ENCODE measurements around the gene ELAVL4. TPM values are rescaled to one million over a fixed set of nuclear protein-coding genes. Genes with fewer than 3 reads are reported as not detected.

The ELAVL4 gene
- total RNA-seq, 1 donor: 0.27 TPM

DNA sequence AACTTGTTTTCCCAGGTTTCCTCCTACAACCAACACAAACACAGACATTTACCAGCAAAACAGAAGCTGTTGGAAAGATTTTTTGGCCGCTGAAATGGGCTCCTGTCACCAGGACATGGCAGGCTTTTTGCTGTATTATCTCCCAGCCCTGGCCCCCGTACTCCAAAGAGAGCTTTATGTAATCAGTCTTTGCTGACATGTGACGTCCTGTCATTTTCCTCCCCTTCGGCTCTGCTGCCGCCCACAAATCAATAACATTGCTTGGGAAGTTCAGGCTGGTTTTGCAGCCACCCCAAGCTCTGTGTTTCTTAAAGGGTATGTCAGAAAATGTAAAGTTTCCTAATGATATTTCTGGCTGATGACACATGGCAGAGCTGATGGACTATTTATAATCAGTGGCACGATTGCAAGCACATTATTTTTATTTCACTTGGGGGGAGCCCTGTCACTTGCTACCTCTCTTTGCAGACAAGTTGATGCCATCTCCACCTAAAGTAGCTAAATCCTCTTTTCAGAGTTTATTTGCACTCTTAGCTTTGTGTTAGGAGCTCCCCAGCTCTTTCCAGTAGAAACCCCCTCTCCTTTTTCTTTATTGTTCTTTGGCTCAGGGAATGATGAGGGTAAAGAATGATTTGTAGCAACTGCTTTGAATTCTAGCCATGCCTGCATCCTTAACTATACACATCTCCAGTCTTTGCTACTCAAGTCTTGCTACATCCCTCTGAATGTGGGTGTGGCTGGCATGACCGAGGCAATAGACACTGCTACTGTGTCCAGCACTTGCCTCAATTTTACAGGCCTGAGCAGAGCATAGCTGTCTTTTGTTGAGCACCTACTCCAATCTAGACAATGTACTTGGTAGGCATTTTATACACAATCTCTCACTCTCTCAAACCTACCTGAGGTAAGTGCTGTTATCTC is 67.3 kb downstream of the ELAVL4 start:
- DNase-seq (ENCODE audit: low read depth in 2 of 3, low spot score in 2 of 3): no peak

DNA sequence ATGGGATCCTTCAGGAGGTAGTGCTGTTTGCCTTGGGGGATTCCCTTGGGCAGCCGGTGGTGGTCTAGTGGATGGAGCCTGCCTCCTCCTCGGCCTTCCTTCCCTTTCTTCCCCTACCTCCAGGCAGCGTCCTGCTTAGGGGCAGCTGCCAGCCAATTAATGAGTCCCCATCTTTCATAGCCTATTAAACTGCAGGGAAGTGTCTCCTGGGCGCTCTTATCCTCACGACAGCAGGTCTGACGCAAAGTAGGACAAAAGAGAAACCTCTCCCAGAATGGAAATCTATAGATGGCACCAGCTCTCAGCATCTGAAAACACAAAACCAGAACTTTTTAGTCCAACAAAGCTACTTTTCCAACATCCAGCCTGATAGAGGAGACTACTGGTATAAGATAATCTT is 69.3 kb downstream of the ELAVL4 start:
- DNase-seq (ENCODE audit: low read depth in 2 of 3, low spot score in 2 of 3): no peak

GRCh38 chr1:50179639-50180038 is 70.9 kb downstream of the ELAVL4 start:
- no peak for DNase-seq (ENCODE audit: low read depth in 2 of 3, low spot score in 2 of 3)

DNA sequence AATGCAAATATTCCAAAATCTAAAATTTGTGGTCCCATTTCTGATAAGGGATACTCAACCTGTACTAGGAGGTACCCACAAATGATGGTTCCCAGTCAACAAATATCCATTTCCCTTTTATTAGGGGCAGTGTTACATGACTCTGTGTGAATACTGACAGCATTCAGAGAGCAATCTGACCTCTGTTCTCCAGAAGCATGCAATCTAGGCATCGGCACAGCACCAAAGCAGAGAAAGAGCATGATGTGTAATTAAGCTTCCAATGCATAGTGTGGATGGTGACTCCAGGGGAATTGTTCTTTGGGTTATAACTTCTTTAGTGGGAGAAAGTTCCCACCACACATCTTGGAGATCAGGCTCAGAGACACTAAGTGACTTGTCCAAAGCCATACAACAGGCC is 71.6 kb downstream of the ELAVL4 start:
- no peak for DNase-seq (ENCODE audit: low read depth in 2 of 3, low spot score in 2 of 3)

GRCh38 chr1:50181027-50181663 is 72.4 kb downstream of the ELAVL4 start:
- no peak for DNase-seq (ENCODE audit: low read depth in 2 of 3, low spot score in 2 of 3)

GRCh38 chr1:50183378-50184133 is 74.8 kb downstream of the ELAVL4 start:
- DNase-seq (ENCODE audit: low read depth in 2 of 3, low spot score in 2 of 3): peak in 2 of 3 donors; percentile 28 to 58

GRCh38 chr1:50189369-50189768 is 80.6 kb downstream of the ELAVL4 start:
- no peak for DNase-seq (ENCODE audit: low read depth in 2 of 3, low spot score in 2 of 3)

DNA sequence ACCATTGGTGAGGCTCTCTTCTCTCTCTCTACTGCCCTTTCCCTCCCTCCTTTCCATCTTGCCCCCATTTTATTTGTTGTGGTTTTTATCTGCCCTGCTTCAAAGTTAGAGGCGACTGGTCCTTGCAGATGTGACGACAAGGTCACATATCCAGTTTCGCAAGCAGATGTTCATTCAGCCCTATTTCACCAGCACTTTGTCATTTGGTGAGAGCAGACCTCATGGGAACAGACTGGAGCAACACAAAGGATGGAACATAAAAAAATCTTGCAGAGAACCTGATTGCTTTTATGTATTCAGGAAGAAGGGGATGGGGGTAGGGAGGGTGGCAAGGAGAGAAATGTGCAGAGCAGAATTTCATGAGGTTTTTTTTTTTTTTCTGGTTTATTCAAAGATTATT is 84.3 kb downstream of the ELAVL4 start:
- DNase-seq (ENCODE audit: low read depth in 2 of 3, low spot score in 2 of 3): no peak

DNA sequence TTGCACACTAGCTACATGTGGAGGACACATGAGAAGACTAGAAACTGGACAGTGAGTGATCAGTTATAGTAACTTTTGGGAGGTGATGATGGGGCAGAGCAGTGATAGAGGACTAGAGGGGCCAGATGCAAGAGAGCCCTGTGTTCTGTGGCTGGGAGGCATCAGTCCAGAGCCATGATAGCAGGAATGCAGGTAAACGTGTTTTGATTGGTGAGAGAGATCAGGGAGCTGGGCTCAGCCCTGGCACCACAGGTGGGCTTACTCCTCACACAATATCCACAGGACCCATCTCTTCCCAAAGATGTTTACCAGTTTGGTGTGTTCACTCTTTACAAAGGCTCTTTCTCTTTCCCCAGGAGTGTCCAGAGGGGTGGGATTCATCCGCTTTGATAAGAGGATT is 86.5 kb downstream of the ELAVL4 start:
- no peak for DNase-seq (ENCODE audit: low read depth in 2 of 3, low spot score in 2 of 3)

DNA sequence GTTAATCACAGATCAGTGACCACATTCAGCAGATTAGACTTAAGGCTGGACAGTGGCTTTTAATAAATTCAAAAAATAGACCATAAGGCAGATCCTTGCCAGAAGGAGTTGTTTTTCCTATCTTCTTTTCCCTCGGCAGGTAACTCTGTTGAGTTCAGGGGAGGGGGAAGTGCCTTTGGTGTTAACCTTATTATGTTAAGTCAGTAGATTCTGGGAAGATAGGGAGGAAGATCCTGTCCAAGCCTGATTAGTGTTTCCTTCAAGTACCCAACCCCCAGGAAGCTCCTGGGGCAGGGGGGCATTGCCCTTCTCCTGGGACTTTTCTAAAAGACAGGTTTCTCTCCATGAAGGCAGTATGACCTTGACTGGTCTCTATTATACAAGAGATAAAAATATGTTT is 87.4 kb downstream of the ELAVL4 start:
- no peak for DNase-seq (ENCODE audit: low read depth in 2 of 3, low spot score in 2 of 3)

GRCh38 chr1:50197216-50197615 is 88.5 kb downstream of the ELAVL4 start:
- no peak for DNase-seq (ENCODE audit: low read depth in 2 of 3, low spot score in 2 of 3)

DNA sequence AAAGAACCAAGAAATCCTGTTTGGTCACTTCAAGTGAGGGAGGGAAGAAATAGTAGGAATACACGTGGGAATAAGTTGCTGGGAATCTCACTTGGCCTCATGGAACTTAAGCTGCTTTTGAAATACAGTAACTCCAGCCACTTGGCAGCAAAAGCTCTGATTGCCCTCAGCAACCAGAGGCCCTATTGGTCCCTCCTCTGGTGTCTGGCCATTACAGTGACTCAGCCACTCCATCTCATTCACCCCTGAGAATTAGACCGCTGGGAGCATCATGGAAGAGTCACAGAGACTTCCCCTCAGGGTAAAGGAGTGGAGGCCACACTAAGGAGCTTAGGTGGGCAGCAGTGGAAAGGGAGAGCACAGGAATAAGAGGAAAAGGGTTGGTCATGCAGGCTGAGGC is 99.6 kb downstream of the ELAVL4 start:
- no peak for DNase-seq (ENCODE audit: low read depth in 2 of 3, low spot score in 2 of 3)

GRCh38 chr1:50208756-50209155 is 100.0 kb downstream of the ELAVL4 start:
- peak in 1 of 3 donors; percentile 44 for DNase-seq (ENCODE audit: low read depth in 2 of 3, low spot score in 2 of 3)

- DNase-seq (ENCODE audit: low read depth in 2 of 3, low spot score in 2 of 3): no peak
Measured at GRCh38 chr1:50209749-50210148, 101.0 kb downstream of the ELAVL4 start.

GRCh38 chr1:50213505-50213904 is 104.8 kb downstream of the ELAVL4 start:
- DNase-seq (ENCODE audit: low read depth in 2 of 3, low spot score in 2 of 3): no peak

DNA sequence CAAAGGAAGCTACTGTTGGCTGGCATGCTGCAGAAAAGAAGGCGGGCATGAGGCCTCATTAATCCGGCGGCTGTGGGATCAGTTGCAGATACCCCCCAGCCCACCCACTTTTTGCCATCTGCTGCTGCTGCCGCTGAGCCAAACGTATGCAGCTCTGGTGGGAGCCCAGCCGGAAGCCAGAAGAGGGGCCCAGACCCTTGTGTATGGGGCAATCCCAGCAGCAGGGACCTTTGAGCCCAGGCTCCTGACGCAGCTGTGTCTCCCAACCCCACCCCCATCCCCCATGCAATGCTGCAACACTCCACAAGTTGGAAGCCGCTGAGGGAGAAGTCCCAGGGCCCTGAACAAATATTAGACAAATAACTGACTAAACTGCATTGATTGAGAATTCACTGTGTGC is 106.0 kb downstream of the ELAVL4 start:
- peak in 2 of 3 donors; percentile 22 to 61 for DNase-seq (ENCODE audit: low read depth in 2 of 3, low spot score in 2 of 3)

GRCh38 chr1:50218344-50219120 is 109.8 kb downstream of the ELAVL4 start:
- no peak for DNase-seq (ENCODE audit: low read depth in 2 of 3, low spot score in 2 of 3)

- DNase-seq (ENCODE audit: low read depth in 2 of 3, low spot score in 2 of 3): no peak
Measured at GRCh38 chr1:50228871-50229384, 120.2 kb downstream of the ELAVL4 start.

DNA sequence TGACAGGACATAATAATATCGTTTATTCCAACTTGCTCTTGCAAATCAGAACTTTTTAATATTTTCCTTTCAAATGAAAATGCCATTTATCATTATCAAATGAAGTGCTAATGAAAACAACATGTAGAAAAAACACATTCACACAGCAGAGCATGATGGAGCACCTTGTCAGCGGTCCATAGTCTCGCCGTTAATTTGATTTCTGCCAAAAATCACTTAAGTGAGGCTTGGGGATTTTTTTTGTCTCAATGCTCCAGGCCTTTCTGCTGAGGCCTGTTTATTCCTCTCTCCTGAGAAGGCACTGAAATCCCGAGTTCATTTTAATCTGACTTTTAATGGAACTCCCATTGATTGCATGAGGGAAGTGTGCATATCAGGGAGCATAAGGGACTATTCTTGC is 122.5 kb downstream of the ELAVL4 start:
- no peak for DNase-seq (ENCODE audit: low read depth in 2 of 3, low spot score in 2 of 3)

DNA sequence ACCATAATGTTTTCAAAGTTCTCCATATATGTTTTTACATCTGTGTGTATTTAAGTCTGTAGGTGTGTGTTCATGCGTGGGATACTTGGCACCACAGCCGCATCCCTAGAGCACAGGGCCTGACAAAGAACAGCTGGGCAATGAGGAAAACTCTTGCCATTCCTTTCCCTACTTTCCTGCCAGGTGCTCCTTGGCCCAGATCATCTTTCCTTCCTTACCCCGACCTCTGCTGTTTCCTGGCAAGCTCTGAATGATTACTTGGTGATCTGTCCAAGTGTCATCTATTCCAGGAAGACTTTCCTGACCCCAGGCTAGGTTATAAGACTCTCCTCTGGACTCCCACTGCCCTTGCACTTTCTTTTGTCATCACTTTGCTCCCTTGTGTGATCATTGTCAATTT is 123.6 kb downstream of the ELAVL4 start:
- DNase-seq (ENCODE audit: low read depth in 2 of 3, low spot score in 2 of 3): no peak
